HG02571 (cell line): ENCODE data around the gene CYP46A1.

Source experiments
- ATAC-seq: cut with Tn5 transposase; IDR thresholded peaks from one replicate; pipeline ENCODE4 v1.9.1; 2021; ENCODE audit warnings: mild to moderate bottlenecking, moderate library complexity; ENCODE audit not compliant: unreplicated experiment

The CYP46A1 gene

GRCh38 chr14:99741227-99741976, 57.3 kb downstream of the CYP46A1 start:
- ATAC-seq: no peak

GRCh38 chr14:99742074-99742473, 58.0 kb downstream of the CYP46A1 start:
- no peak for ATAC-seq

- no peak for ATAC-seq
Measured at GRCh38 chr14:99742509-99743487, 58.7 kb downstream of the CYP46A1 start.

GRCh38 chr14:99744199-99744872, 60.2 kb downstream of the CYP46A1 start:
- no peak for ATAC-seq

GRCh38 chr14:99744873-99745224, 60.8 kb downstream of the CYP46A1 start:
- no peak for ATAC-seq

GRCh38 chr14:99745307-99745951, 61.3 kb downstream of the CYP46A1 start:
- ATAC-seq: no peak

- no peak for ATAC-seq
Measured at GRCh38 chr14:99747167-99747566, 63.1 kb downstream of the CYP46A1 start.

GRCh38 chr14:99747582-99748330, 63.7 kb downstream of the CYP46A1 start:
- no peak for ATAC-seq

GRCh38 chr14:99748529-99748928, 64.4 kb downstream of the CYP46A1 start:
- no peak for ATAC-seq

GRCh38 chr14:99749142-99749541, 65.0 kb downstream of the CYP46A1 start:
- no peak for ATAC-seq

GRCh38 chr14:99749763-99750715, 65.9 kb downstream of the CYP46A1 start:
- ATAC-seq: no peak

- ATAC-seq: no peak
Measured at GRCh38 chr14:99750746-99751450, 66.8 kb downstream of the CYP46A1 start.

GRCh38 chr14:99751539-99752485, 67.7 kb downstream of the CYP46A1 start:
- ATAC-seq: no peak

- ATAC-seq: no peak
Measured at GRCh38 chr14:99752486-99753121, 68.5 kb downstream of the CYP46A1 start.

- no peak for ATAC-seq
Measured at GRCh38 chr14:99753225-99754140, 69.4 kb downstream of the CYP46A1 start.
